RPMI7951 (cell line): ENCODE measurements around the gene SENP1. TPM values are rescaled to one million over a fixed set of nuclear protein-coding genes. Genes with fewer than 3 reads are reported as not detected.

ENCODE experiments used
- DNase-seq: peaks from one replicate; pipeline ENCODE4 v3.0.0-alpha.2; 2012; ENCODE audit warnings: low read depth
- total RNA-seq: library from RNA; depleted of rRNA; stranded (reverse); fragments of >200 nt; shearing (Covaris generic); gene quantifications from 2 replicates; pipeline ENCODE4 v1.2.3, GENCODE V29; 2014

Gene SENP1
- total RNA-seq, 1 experiment from 2014 or later, result 19.7 TPM

GRCh38 chr12:48036818-48037217, 69.1 kb downstream of the SENP1 start:
- no peak for DNase-seq

GRCh38 chr12:48034835-48035805, 70.8 kb downstream of the SENP1 start:
- DNase-seq, result peak; percentile 13

- no peak for DNase-seq
These were observed 72.4 kb downstream of the SENP1 start for GRCh38 chr12:48033451-48033850.

GRCh38 chr12:48032597-48032996, 73.3 kb downstream of the SENP1 start:
- no peak for DNase-seq

- DNase-seq, result peak; percentile 44
These were observed 74.5 kb downstream of the SENP1 start for GRCh38 chr12:48031135-48031960.

- no peak for DNase-seq
These were observed 75.7 kb downstream of the SENP1 start for GRCh38 chr12:48030173-48030650.

GRCh38 chr12:48029491-48030172, 76.2 kb downstream of the SENP1 start:
- DNase-seq, result no peak

GRCh38 chr12:48028541-48029431, 77.1 kb downstream of the SENP1 start:
- DNase-seq, result peak; percentile 36

- DNase-seq, result peak; percentile 46
These were observed 78.5 kb downstream of the SENP1 start for GRCh38 chr12:48027183-48028002.

- DNase-seq, result no peak
These were observed 79.6 kb downstream of the SENP1 start for GRCh38 chr12:48026060-48026827.

GRCh38 chr12:48025281-48025680, 80.6 kb downstream of the SENP1 start:
- no peak for DNase-seq

- DNase-seq, result no peak
These were observed 81.1 kb downstream of the SENP1 start for GRCh38 chr12:48024735-48025134.

- no peak for DNase-seq
These were observed 82.5 kb downstream of the SENP1 start for GRCh38 chr12:48023386-48023785.

- no peak for DNase-seq
These were observed 83.0 kb downstream of the SENP1 start for GRCh38 chr12:48022676-48023385.

- DNase-seq, result no peak
These were observed 83.7 kb downstream of the SENP1 start for GRCh38 chr12:48022180-48022521.

- peak; percentile 29 for DNase-seq
These were observed 84.2 kb downstream of the SENP1 start for GRCh38 chr12:48021485-48022179.

- DNase-seq, result no peak
These were observed 86.1 kb downstream of the SENP1 start for GRCh38 chr12:48019639-48020265.

- no peak for DNase-seq
These were observed 87.3 kb downstream of the SENP1 start for GRCh38 chr12:48018618-48018995.
